GM12878 (cell line): Measurements from ENCODE around the gene LCN1. TPM values are rescaled to one million over a fixed set of nuclear protein-coding genes. Genes with fewer than 3 reads are reported as not detected.

Source experiments
- ATAC-seq: fragments of 200-7000 bp; cut with Tn5 transposase; 3 replicates; pipeline ENCODE4 v1.9.1; 2020; ENCODE audit warnings: mild to moderate bottlenecking, moderate library complexity
- BruUV-seq: library from RNA; stranded (reverse); fragments of 400-500 nt; replicated peaks from 2 replicates; lab custom pipeline; 2021; lab: Mats Ljungman, UMichigan
- CTCF ChIA-PET: fragments of 300-600 bp; sonication (Branson Sonifier 250); formaldehyde crosslinking; extraction: SDS; loops from one replicate; lab custom pipeline; 2021; ENCODE audit warnings: inconsistent platforms; lab: Yijun Ruan, JAX
- POLR2A ChIA-PET: fragments of 350-600 bp; formaldehyde crosslinking; extraction: SDS; loops from one replicate; lab custom pipeline; 2021; ENCODE audit warnings: inconsistent platforms; lab: Charles Lee
- RAD21 ChIA-PET: fragments of 300-600 bp; sonication (Branson Sonifier 250); formaldehyde crosslinking; loops from one replicate; lab custom pipeline; 2023; ENCODE audit warnings: antibody characterized with exemption; ENCODE audit not compliant: unreplicated experiment; lab: Charles Lee
- SMC1A ChIA-PET: fragments of 300-600 bp; sonication (Branson Sonifier 250); formaldehyde crosslinking; loops from one replicate; lab custom pipeline; 2023; ENCODE audit not compliant: unreplicated experiment, uncharacterized antibody; lab: Charles Lee
- DNase-seq: peaks from one replicate; pipeline ENCODE4 v3.0.0-alpha.2; 2011; ENCODE audit warnings: low read depth, low spot score
- FAIRE-seq: peaks from 3 replicates; lab custom pipeline; 2011; peaks lifted over from hg19 to GRCh38; lab: Jason Lieb, UNC
- H2AFZ ChIP-seq: 2 replicates; pipeline ENCODE4 v1.6.0; 2011; ENCODE audit warnings: low read depth, low read length, control low read depth; ENCODE audit not compliant: control insufficient read depth
- H3K27ac ChIP-seq: 2 replicates; pipeline ENCODE4 v1.5.1; 2011; ENCODE audit warnings: control low read depth; ENCODE audit not compliant: control insufficient read depth, insufficient read depth
- H3K27me3 ChIP-seq, 2 experiments: replicated peaks in 1 of 2; 2 replicates each; pipeline versions ENCODE4 v1.6.0 to v1.6.1; 2011; ENCODE audit warnings: low read length in 1 of 2; ENCODE audit not compliant: control insufficient read depth in 2 of 2, insufficient read depth in 2 of 2
- H3K36me3 ChIP-seq, 2 experiments: 2 replicates each; pipeline ENCODE4 v1.5.1; 2011; ENCODE audit warnings: low read length in 1 of 2; ENCODE audit not compliant: control insufficient read depth in 2 of 2, insufficient read depth in 2 of 2
- H3K4me1 ChIP-seq: 2 replicates; pipeline ENCODE4 v1.6.1; 2011; ENCODE audit warnings: mild to moderate bottlenecking, low read length, moderate library complexity, mixed read lengths; ENCODE audit not compliant: control insufficient read depth, insufficient read depth
- H3K4me2 ChIP-seq: 2 replicates; pipeline ENCODE4 v1.6.0; 2011; ENCODE audit warnings: control low read depth; ENCODE audit not compliant: control insufficient read depth, insufficient read depth
- H3K4me3 ChIP-seq: fragments of 200-600 bp; sonication (generic); 2 replicates; pipeline ENCODE4 v1.5.1; 2016
- H3K79me2 ChIP-seq: 2 replicates; pipeline ENCODE4 v1.6.0; 2011; ENCODE audit warnings: low read length; ENCODE audit not compliant: control insufficient read depth, insufficient read depth
- H3K9ac ChIP-seq: 2 replicates; pipeline ENCODE4 v1.8.0; 2011; ENCODE audit warnings: low read length, control low read depth, mixed read lengths; ENCODE audit not compliant: control insufficient read depth, insufficient read depth
- H3K9me3 ChIP-seq: replicated peaks from 3 replicates; pipeline ENCODE4 v1.5.1; 2011; ENCODE audit warnings: mild to moderate bottlenecking, low read length; ENCODE audit not compliant: control insufficient read depth, insufficient read depth
- H4K20me1 ChIP-seq: 2 replicates; pipeline ENCODE4 v1.6.0; 2011; ENCODE audit not compliant: control insufficient read depth, insufficient read depth
- FOXK2 ChIP-seq: fragments of 450-650 bp; IDR thresholded peaks from 2 replicates; pipeline ENCODE4 v1.6.1; 2017; ENCODE audit warnings: mild to moderate bottlenecking, moderate library complexity
- IKZF1 ChIP-seq: fragments of 450-650 bp; conservative IDR thresholded peaks from 2 replicates; pipeline ENCODE4 v1.6.1; 2017; ENCODE audit warnings: antibody characterized with exemption, mild to moderate bottlenecking
- MTA3 ChIP-seq: IDR thresholded peaks from 2 replicates; pipeline ENCODE4 v1.6.1; 2012; ENCODE audit warnings: low read length, inconsistent platforms, borderline replicate concordance
- ZNF207 ChIP-seq: fragments of 450-650 bp; IDR thresholded peaks from 2 replicates; pipeline ENCODE4 v1.6.1; 2014; ENCODE audit warnings: antibody characterized with exemption, mild to moderate bottlenecking, borderline replicate concordance
- ZNF274 ChIP-seq: IDR thresholded peaks from one replicate; pipeline ENCODE4 v1.8.0; 2011; ENCODE audit not compliant: insufficient read length, insufficient read depth
- WGBS: methylation state at CpG from one replicate; pipeline ENCODE4 v1.1.6; 2016; ENCODE audit warnings: low lambda C conversion rate; ENCODE audit not compliant: insufficient replicate concordance, insufficient coverage; ENCODE audit errors: missing lambda C conversion rate; 5-methylcytosine and 5-hydroxymethylcytosine counted together
- in situ Hi-C: fragments of 300-500 bp; cut with MboI; formaldehyde crosslinking; loops from 9 replicates; pipeline ENCODE4 v1.14.3; 2018; ENCODE audit warnings: mixed read lengths
- intact Hi-C: fragments of 100-400 bp; cut with micrococcal nuclease; formaldehyde crosslinking; loops from one replicate; pipeline ENCODE4 v1.14.2; 2022; ENCODE audit not compliant: unreplicated experiment
- polyA plus RNA-seq, 11 experiments: library from polyadenylated mRNA; depleted of rRNA in 4 of 11; unstranded in 6 of 11; stranded (reverse) in 5 of 11; fragments of >200 nt; fragmentation: Nextera tagmentation in 4 of 11; fragmentation: Illumina TruSeq in 1 of 11; extraction: Ambion mirVana in 4 of 11; extraction: Trizol in 1 of 11; gene quantifications; 1 replicate in 1 of 11; 2 replicates in 10 of 11; pipeline versions ENCODE4 v1.2.1 to v1.2.3, GENCODE V29; 2011 to 2016; ENCODE audit warnings: inconsistent platforms in 2 of 11, missing spikeins in 2 of 11, low read depth in 1 of 11
- total RNA-seq, 4 experiments: library from RNA; depleted of rRNA in 3 of 4; stranded (reverse); fragments of >200 nt in 3 of 4; fragmentation: Illumina TruSeq in 1 of 4; extraction: Trizol in 1 of 4; gene quantifications; 2 replicates each; pipeline versions ENCODE4 v1.2.1 to v1.2.3, GENCODE V29; 2013 to 2021
- TF ChIP-seq, protein P1 (sequence below): IDR thresholded peaks from 2 replicates; pipeline ENCODE4 v1.6.1; 2012; ENCODE audit warnings: mild to moderate bottlenecking, low read depth, low read length

The LCN1 gene
- total and polyA plus RNA-seq, 10 of the 15 experiments (the other 5 are each of a cell fraction or from before 2014, with no cell fraction given) = not detected

GRCh38 chr9:135570456-135570855, 49.2 kb downstream of the LCN1 start:
- intact Hi-C loops = no loop called here
- Histone ChIP-seq H3K9ac (no peak overlapping the region), H3K36me3 (no peaks in the 10 kb centered on the region), H3K9me3 (no peaks in the 10 kb centered on the region), H3K4me2 (no peak overlapping the region), H3K27me3 (no peaks in the 10 kb centered on the region), H3K4me1 (no peaks in the 10 kb centered on the region), H3K4me3 (no peak overlapping the region), H3K27ac (no peak overlapping the region), H4K20me1 (no peaks in the 10 kb centered on the region), H2AFZ (no peak overlapping the region), H3K79me2 (no peaks in the 10 kb centered on the region)
- ChIA-PET CTCF (interaction anchor here (1.0 kb wide), 1 partner anchor 15 kb away, joined by 3 read pairs; no protein-coding TSS in a partner anchor), SMC1A (interaction anchor here (0.5 kb wide), 1 partner anchor 14 kb away, joined by 3 read pairs; no protein-coding TSS in a partner anchor), POLR2A (no interaction called here), RAD21 (no interaction called here)
- WGBS = 20% methylated on average over 3 of the region's 3 CpGs
- TF ChIP-seq IKZF1 = no peak
- TF ChIP-seq, protein P1, sequence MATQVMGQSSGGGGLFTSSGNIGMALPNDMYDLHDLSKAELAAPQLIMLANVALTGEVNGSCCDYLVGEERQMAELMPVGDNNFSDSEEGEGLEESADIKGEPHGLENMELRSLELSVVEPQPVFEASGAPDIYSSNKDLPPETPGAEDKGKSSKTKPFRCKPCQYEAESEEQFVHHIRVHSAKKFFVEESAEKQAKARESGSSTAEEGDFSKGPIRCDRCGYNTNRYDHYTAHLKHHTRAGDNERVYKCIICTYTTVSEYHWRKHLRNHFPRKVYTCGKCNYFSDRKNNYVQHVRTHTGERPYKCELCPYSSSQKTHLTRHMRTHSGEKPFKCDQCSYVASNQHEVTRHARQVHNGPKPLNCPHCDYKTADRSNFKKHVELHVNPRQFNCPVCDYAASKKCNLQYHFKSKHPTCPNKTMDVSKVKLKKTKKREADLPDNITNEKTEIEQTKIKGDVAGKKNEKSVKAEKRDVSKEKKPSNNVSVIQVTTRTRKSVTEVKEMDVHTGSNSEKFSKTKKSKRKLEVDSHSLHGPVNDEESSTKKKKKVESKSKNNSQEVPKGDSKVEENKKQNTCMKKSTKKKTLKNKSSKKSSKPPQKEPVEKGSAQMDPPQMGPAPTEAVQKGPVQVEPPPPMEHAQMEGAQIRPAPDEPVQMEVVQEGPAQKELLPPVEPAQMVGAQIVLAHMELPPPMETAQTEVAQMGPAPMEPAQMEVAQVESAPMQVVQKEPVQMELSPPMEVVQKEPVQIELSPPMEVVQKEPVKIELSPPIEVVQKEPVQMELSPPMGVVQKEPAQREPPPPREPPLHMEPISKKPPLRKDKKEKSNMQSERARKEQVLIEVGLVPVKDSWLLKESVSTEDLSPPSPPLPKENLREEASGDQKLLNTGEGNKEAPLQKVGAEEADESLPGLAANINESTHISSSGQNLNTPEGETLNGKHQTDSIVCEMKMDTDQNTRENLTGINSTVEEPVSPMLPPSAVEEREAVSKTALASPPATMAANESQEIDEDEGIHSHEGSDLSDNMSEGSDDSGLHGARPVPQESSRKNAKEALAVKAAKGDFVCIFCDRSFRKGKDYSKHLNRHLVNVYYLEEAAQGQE = no peak
- TF ChIP-seq ZNF274 = no peak
- TF ChIP-seq FOXK2 = no peak
- no peak for TF ChIP-seq ZNF207
- TF ChIP-seq MTA3 = no peak
- FAIRE-seq (no peak), DNase-seq (no peak), ATAC-seq (no peak)
- no TSS peak for BruUV-seq
- in situ Hi-C loops = no loop called here
